Activated CD4-positive, alpha-beta T cell treated with anti-CD3 and anti-CD28 coated beads, Interleukin-10, Interleukin-2, amounts not matched to agents 100 ng/mL and 50 ng/mL, durations not matched to agents 16 hours and 8 hours (primary cell): Measurements from ENCODE around the gene GAS7.
"Not testable (repeated sequence)": the region's sequence is repeated elsewhere in the genome, so short reads cannot be mapped to it uniquely, and the experiment has no call there.

Experiments
- DNase-seq: peaks from one replicate; pipeline ENCODE4 v3.0.0-alpha.2; 2020

The GAS7 gene

DNA sequence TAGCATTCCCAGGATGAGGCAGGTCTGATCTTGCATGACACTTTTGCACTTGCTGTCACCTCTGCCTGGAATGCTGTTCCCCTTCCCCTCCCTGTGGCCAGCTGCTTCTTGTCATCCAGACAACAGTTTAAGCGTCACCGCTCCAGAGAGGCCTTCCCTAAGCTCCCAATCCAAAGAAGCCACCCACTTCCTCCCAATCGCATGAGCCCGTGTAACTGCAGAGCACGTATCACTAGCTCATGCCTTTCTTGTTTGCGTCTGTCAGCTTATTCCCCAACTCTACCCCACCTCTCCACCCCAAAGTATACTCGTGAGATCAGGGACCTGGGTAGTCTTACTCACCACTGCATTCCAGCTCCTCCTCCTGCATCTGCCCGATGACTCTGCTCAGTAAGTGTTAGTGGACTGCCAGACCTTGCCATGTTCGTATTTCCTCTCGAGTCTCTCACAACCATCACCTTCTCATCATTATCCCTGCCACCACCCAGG, 92.8 kb downstream of the GAS7 start:
- no peak for DNase-seq

DNA sequence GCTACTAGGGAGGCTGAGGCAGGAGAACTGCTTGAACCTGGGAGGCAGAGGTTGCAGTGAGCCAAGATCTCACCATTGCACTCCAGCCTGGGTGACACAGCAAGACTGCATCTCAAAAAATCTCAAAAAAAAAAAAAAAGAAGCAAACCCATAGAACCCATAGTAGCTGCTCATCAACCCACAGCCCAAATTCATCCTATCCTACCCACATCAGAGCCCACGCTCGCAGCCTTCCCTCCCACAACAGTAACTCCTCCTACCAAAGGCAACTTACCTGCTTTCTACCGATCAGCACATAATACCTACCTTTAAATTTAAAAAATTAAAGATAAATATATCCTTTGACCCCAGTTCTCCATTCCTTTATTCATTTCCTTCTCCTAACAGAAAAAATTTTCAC, 94.7 kb downstream of the GAS7 start:
- no peak for DNase-seq

DNA sequence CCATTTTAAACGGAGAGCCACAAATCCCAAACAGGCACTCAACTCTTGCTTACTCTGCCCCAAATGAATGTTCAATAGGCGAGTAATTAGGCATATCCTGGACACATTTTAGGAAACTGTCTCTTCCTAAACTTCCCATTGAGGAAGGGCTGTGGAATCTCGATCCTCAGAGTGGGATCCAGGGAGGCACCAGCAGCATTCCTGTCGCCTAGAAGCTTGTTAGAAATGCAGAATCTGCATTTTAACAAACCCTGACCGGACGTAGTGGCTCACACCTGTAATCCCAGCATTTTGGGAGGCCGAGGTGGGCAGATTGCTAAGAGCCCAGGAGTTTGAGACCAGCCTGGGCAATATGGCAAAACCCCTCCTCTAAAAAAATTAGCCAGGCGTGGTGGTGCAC, 95.6 kb downstream of the GAS7 start:
- DNase-seq = no peak

GRCh38 chr17:10099051-10099571, 99.3 kb downstream of the GAS7 start:
- no peak for DNase-seq

GRCh38 chr17:10096596-10096995, 101.8 kb downstream of the GAS7 start:
- no peak for DNase-seq

DNA sequence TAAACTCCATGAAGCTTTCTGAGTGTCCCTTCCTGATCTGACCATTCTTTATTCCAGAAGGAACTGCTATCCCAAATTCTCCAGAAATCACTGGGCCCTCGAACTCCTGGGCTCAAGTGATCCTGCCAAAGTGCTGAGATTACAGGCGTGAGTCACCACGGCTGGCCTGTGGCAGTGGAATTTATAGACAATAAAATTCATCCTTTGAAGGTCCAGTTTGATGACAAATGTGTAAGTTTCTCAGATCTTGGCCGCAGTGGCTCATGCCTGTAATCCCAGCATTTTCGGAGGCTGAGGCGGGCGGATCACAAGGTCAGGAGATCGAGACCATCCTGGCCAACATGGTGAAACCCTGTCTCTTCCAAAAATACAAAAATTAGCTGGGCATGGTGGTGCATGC, 103.1 kb downstream of the GAS7 start:
- not testable (repeated sequence) for DNase-seq

GRCh38 chr17:10094797-10095196, 103.6 kb downstream of the GAS7 start:
- no peak for DNase-seq

DNA sequence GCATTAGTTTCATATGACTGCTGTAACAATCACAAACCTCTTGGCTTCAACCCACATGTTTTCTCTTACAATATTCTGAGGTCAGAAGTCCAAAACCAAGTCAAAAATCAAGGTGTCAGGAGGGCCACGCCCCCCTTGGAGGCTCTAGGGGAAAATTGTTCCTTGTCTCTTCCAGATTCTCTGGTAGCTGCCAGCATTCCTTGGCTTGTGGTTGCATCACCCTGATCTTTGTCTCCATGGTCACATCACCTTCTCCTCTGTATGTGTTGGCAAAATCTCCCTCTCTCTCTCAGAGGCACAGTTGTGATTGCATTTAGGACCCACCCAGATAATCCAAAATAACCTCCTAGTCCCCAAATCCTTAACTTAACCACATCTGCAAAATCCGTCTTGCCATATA, 105.8 kb downstream of the GAS7 start:
- DNase-seq = no peak

DNA sequence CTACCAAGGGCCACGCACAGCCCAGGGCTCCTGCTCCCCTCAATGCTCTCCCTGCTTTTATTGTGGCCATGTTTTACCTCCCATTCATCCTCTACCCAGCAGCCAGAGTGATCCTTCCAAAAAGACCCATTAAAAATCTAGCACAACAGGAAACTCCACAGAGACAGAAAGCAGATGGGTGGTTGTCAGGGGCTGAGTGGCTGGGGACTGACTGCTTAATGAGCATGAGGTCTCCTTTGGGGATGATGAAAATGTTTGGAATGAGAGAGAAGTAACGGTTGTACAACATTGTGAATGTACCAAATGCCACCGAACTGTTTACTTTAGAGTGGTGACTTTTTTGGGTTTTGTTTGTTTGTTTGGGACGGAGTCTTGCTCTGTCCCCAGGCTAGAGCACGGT, 107.4 kb downstream of the GAS7 start:
- no peak for DNase-seq

- DNase-seq = no peak
Observed at GRCh38 chr17:10089196-10089804, 109.1 kb downstream of the GAS7 start.

GRCh38 chr17:10088444-10088843, 110.0 kb downstream of the GAS7 start:
- DNase-seq = no peak

- DNase-seq = no peak
Observed at GRCh38 chr17:10087355-10087754, 111.1 kb downstream of the GAS7 start.

DNA sequence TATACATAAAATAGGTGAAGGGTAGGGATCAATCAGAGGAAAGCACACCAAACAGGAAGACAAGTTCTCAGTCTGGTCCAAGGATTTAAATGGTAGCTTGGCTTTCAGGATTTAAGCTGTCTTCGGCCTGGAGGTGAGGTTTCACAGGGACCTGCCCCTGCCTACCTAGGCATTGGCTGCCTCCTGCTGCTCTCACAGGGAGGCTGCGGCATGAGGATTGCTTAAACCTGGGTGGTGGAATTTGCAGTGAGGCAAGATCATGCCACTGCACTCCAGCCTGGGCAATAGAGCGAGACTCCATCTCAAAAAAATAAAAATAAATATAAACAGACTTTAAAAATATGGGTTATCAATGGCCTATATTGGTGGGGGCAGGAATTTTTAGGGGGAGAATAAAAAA, 114.5 kb downstream of the GAS7 start:
- no peak for DNase-seq

GRCh38 chr17:10082795-10083194, 115.6 kb downstream of the GAS7 start:
- no peak for DNase-seq

GRCh38 chr17:10081571-10082169, 116.7 kb downstream of the GAS7 start:
- DNase-seq = peak; percentile 1

DNA sequence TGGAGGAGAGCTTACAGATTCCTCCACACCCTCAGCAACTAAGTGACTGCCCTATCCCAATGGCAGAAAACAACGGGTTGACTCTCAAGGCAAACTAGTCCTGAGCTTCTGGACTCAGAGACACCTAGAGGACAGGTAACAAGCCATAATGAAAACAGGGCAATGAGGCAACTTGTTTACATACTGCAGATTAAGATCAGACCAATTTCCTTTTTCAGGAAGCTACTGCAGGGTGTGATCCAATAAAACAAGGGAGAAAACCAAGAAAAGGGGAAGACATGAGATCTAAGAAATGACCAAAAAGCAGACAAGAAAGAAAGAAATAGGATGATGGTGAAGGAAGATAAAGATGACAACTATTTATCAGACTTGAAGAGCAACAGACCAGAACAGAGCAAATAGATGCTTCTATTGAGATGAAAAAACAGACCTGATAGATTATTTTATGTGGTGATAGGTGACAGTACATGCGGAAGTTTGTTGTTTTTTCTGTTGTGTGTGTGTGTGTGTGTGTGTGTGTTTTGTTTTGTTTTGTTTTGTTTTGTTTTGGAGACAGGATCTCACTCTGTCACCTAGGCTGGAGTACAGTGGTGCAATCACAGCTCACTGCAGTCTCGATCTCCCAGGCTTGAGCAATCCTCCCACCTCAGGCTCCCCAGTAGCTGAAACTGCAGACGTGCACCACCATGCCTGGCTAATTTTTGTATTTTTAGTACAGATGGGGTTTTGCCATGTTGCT, 120.7 kb downstream of the GAS7 start:
- no peak for DNase-seq

DNA sequence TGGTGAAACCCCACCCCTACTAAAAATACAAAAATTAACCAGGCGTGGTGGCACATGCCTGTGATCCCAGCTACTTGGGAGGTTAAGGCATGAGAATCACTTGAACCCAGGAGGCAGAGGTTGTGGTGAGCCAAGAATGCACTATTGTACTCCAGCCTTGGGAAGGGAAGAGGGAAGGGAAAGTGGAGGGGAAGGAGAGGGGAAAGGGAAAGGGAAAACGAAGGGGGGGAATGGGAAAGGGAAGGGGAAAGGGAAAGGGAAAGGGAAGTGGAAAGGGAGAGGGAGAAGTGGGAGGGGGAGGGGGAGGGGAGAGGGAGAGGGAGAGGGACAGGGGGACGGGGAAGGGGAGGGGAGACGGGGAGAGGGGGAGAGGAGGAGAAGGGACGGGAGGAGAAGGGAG, 122.5 kb downstream of the GAS7 start:
- no peak for DNase-seq

DNA sequence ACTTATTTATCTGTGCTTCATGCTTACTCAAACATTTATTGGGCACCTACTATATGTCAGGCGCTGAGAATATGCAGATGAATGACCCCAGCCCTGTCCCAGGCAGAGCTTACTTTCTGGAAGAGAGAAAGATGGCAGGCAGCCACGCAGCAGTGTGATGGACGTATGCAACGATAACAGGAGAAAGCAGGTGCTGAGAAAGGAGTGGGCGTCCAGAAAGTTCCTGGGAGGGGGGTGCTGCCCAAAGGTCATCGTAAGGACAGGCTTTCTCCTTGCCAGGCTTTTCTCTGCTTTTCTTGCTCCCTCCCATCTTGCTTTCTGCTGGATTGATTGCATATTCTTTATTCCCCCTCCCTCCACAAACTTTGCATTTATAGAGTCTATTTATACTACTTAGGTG, 124.5 kb downstream of the GAS7 start:
- DNase-seq = no peak

GRCh38 chr17:10072556-10073425, 125.6 kb downstream of the GAS7 start:
- DNase-seq = no peak

DNA sequence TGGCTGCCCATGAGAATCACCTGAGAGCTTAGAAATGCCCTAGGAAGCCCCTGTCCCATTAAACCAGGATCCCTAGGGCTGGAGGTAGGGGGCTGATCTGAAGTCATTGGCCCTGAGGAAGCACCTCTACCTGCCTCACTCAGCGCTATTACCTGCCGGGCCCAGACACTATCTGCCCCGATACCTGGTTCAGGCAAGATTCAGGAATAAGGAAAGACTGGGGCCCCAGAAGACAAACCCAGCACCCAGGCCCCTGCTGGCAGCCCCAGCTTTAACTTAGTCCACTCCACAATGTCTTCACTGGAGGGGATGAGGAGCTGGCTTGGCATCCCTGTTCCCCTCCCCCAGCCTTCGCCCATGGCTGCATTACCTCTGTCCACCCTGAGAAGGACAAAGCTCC, 126.3 kb downstream of the GAS7 start:
- no peak for DNase-seq

DNA sequence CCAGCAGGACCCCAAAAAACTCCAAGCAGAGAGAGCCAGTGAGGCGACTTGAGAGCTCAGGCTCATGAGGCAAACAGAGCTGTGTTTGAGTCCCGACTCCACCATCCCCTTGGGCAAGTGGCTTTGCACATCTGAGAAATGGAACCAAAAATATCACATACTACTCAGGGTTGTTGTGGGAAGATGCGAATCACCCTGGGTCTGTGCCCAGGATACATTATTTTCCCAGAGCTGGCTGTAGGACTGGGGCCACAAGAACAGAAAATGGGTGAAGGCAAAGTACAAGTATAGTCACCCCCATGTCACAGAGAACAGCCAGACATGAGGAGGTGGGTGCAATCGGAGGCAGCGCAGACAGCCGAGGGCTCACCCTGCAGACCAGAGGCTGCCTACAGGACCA, 127.3 kb downstream of the GAS7 start:
- DNase-seq = no peak

DNA sequence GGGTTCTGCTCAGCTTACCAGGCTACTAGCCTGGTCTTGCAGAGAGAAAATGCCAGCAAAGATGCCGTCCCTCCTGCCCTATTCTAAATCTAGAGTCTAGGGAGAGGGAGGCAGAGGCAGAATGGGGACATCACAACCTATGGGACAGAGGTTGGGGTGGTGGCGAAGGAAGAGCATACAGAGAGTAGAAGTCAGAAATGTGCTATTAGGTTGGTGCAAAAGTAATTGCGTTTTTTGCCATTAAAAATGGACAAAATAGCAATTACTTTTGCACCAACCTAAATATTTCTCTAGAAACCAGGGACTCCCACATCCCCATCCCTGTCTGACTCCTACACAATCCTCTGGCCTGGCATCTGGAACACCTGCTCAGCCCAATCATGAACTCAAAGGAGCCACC, 127.7 kb downstream of the GAS7 start:
- DNase-seq = no peak

- no peak for DNase-seq
Observed at GRCh38 chr17:10069301-10069700, 129.1 kb downstream of the GAS7 start.
